ENCODE results near the gene CXCR2.

The CXCR2 gene

GRCh38 chr2:218125626-218126080 is at the start of gene CXCR2:
Gene CXCR2 (plus strand): TSS chr2:218126028. CDS start chr2:218134802, 8,774 bp downstream.
- peaks cover 12% of the 10 kb centered on the region for H3K4me1 ChIP-seq (ENCODE audit: control insufficient read depth, insufficient read depth, low read length)
- H3K27me3 ChIP-seq (ENCODE audit: control insufficient read depth, insufficient read depth, low read length), result no peaks in the 10 kb centered on the region
- H3K4me3 ChIP-seq (ENCODE audit: low read length), result no peak within 1 kb of the TSS
- H3K9me3 ChIP-seq (ENCODE audit: control insufficient read depth, low read length), result no peaks in the 10 kb centered on the region
- H3K36me3 ChIP-seq (ENCODE audit: control insufficient read depth, insufficient read depth, low read length), result no peaks in the 10 kb centered on the region
- no peak within 1 kb of the TSS for H3K9ac ChIP-seq (ENCODE audit: low read length)

- Histone ChIP-seq H3K4me3 (ENCODE audit: low read length) (no peak overlapping the region), H3K36me3 (ENCODE audit: control insufficient read depth, insufficient read depth, low read length) (no peaks in the 10 kb centered on the region), H3K4me1 (ENCODE audit: control insufficient read depth, insufficient read depth, low read length) (no peaks in the 10 kb centered on the region), H3K9ac (ENCODE audit: low read length) (no peak overlapping the region), H3K9me3 (ENCODE audit: control insufficient read depth, low read length) (no peaks in the 10 kb centered on the region), H3K27me3 (ENCODE audit: control insufficient read depth, insufficient read depth, low read length) (peaks cover 4% of the 10 kb centered on the region)
Observed at GRCh38 chr2:218077464-218078216, 48.2 kb upstream of the CXCR2 start.

GRCh38 chr2:218079943-218080913 is 45.6 kb upstream of the CXCR2 start:
- H3K27me3 ChIP-seq (ENCODE audit: control insufficient read depth, insufficient read depth, low read length), result no peaks in the 10 kb centered on the region
- H3K9me3 ChIP-seq (ENCODE audit: control insufficient read depth, low read length), result no peaks in the 10 kb centered on the region
- H3K9ac ChIP-seq (ENCODE audit: low read length), result no peak overlapping the region
- no peaks in the 10 kb centered on the region for H3K36me3 ChIP-seq (ENCODE audit: control insufficient read depth, insufficient read depth, low read length)
- H3K4me1 ChIP-seq (ENCODE audit: control insufficient read depth, insufficient read depth, low read length), result no peaks in the 10 kb centered on the region
- H3K4me3 ChIP-seq (ENCODE audit: low read length), result no peak overlapping the region

- H3K27me3 ChIP-seq (ENCODE audit: control insufficient read depth, insufficient read depth, low read length), result no peaks in the 10 kb centered on the region
- H3K4me3 ChIP-seq (ENCODE audit: low read length), result no peak overlapping the region
- H3K36me3 ChIP-seq (ENCODE audit: control insufficient read depth, insufficient read depth, low read length), result no peaks in the 10 kb centered on the region
- no peaks in the 10 kb centered on the region for H3K9me3 ChIP-seq (ENCODE audit: control insufficient read depth, low read length)
- no peak overlapping the region for H3K9ac ChIP-seq (ENCODE audit: low read length)
- H3K4me1 ChIP-seq (ENCODE audit: control insufficient read depth, insufficient read depth, low read length), result no peaks in the 10 kb centered on the region
Observed at GRCh38 chr2:218081063-218081462, 44.8 kb upstream of the CXCR2 start.

DNA sequence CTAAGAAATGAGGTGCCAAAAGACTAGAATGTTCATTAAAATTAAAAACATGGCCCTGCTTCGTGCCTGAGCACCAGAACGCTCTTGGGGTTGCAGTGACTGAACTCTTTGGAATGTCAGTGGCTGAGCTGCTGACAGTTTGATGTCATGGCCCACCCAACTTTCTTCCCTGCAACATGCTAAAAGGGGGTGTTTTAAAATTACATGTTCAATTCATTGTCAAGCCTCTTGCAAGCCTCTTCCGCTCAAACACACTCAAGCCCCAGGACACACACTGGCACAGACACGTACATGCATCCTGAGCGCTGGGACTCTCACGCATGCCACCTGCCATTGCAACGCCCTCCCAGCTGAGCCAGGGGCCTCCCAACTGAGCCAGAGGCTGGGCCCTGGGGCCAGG is 44.1 kb upstream of the CXCR2 start:
- no peak overlapping the region for H3K4me3 ChIP-seq (ENCODE audit: low read length)
- no peak overlapping the region for H3K9ac ChIP-seq (ENCODE audit: low read length)
- no peaks in the 10 kb centered on the region for H3K9me3 ChIP-seq (ENCODE audit: control insufficient read depth, low read length)
- no peaks in the 10 kb centered on the region for H3K4me1 ChIP-seq (ENCODE audit: control insufficient read depth, insufficient read depth, low read length)
- H3K27me3 ChIP-seq (ENCODE audit: control insufficient read depth, insufficient read depth, low read length), result no peaks in the 10 kb centered on the region
- H3K36me3 ChIP-seq (ENCODE audit: control insufficient read depth, insufficient read depth, low read length), result no peaks in the 10 kb centered on the region

- Histone ChIP-seq H3K4me3 (ENCODE audit: low read length) (no peak overlapping the region), H3K4me1 (ENCODE audit: control insufficient read depth, insufficient read depth, low read length) (no peaks in the 10 kb centered on the region), H3K9me3 (ENCODE audit: control insufficient read depth, low read length) (no peaks in the 10 kb centered on the region), H3K9ac (ENCODE audit: low read length) (no peak overlapping the region), H3K27me3 (ENCODE audit: control insufficient read depth, insufficient read depth, low read length) (no peaks in the 10 kb centered on the region), H3K36me3 (ENCODE audit: control insufficient read depth, insufficient read depth, low read length) (no peaks in the 10 kb centered on the region)
Observed at GRCh38 chr2:218082586-218083351, 43.1 kb upstream of the CXCR2 start.

GRCh38 chr2:218083352-218083676 is 42.5 kb upstream of the CXCR2 start:
- Histone ChIP-seq H3K9me3 (ENCODE audit: control insufficient read depth, low read length) (no peaks in the 10 kb centered on the region), H3K36me3 (ENCODE audit: control insufficient read depth, insufficient read depth, low read length) (no peaks in the 10 kb centered on the region), H3K9ac (ENCODE audit: low read length) (no peak overlapping the region), H3K4me3 (ENCODE audit: low read length) (no peak overlapping the region), H3K27me3 (ENCODE audit: control insufficient read depth, insufficient read depth, low read length) (no peaks in the 10 kb centered on the region), H3K4me1 (ENCODE audit: control insufficient read depth, insufficient read depth, low read length) (no peaks in the 10 kb centered on the region)

DNA sequence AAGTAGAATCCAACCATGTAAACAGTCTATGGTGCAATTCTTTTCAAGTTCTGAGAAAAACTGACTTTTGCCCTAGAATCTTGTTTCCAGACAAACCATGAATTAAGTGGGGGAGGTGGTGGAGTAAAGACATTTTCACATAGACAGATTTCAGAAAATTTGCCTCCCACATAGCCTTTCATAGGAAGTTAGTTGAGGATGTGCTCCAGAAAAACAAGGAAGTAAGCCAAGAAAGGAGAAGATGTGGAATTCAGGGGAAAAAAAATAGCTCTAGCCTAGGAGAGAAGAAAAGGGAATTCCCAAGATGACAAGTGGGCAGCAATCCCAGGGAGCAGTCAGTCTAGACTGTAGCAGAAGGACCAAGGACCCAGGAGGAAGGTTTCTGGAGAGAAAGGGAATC is 39.4 kb upstream of the CXCR2 start:
- Histone ChIP-seq H3K9ac (ENCODE audit: low read length) (no peak overlapping the region), H3K36me3 (ENCODE audit: control insufficient read depth, insufficient read depth, low read length) (no peaks in the 10 kb centered on the region), H3K4me3 (ENCODE audit: low read length) (no peak overlapping the region), H3K9me3 (ENCODE audit: control insufficient read depth, low read length) (no peaks in the 10 kb centered on the region), H3K27me3 (ENCODE audit: control insufficient read depth, insufficient read depth, low read length) (no peaks in the 10 kb centered on the region), H3K4me1 (ENCODE audit: control insufficient read depth, insufficient read depth, low read length) (no peaks in the 10 kb centered on the region)

DNA sequence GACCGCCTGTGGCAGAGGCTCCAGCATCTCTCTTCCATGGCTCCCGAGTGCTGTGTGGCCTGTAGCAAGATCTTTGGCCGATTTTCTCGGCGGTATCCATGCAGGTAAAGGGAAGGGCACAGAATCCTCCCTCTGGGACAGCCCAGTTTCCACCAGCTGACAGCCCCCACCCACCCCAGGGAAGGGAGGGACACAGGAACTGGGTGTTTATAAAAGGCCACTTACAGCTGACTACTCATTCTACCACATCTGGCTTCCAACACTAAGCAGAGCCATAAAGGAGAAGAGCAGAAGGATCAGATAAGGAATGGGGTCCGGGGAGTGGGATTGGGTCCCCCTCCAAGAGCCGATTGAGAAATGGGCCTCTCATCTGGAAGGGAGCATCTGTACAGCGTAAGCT is 36.6 kb upstream of the CXCR2 start:
- H3K4me3 ChIP-seq (ENCODE audit: low read length), result no peak overlapping the region
- no peaks in the 10 kb centered on the region for H3K4me1 ChIP-seq (ENCODE audit: control insufficient read depth, insufficient read depth, low read length)
- H3K9me3 ChIP-seq (ENCODE audit: control insufficient read depth, low read length), result no peaks in the 10 kb centered on the region

GRCh38 chr2:218091746-218092145 is 34.1 kb upstream of the CXCR2 start:
- Histone ChIP-seq H3K9me3 (ENCODE audit: control insufficient read depth, low read length) (no peaks in the 10 kb centered on the region), H3K27me3 (ENCODE audit: control insufficient read depth, insufficient read depth, low read length) (no peaks in the 10 kb centered on the region), H3K4me3 (ENCODE audit: low read length) (no peak overlapping the region), H3K4me1 (ENCODE audit: control insufficient read depth, insufficient read depth, low read length) (no peaks in the 10 kb centered on the region), H3K36me3 (ENCODE audit: control insufficient read depth, insufficient read depth, low read length) (no peaks in the 10 kb centered on the region), H3K9ac (ENCODE audit: low read length) (no peak overlapping the region)

More for the DNA sequence above, 36.6 kb upstream of the CXCR2 start:
- Histone ChIP-seq H3K27me3 (ENCODE audit: control insufficient read depth, insufficient read depth, low read length) (no peaks in the 10 kb centered on the region), H3K36me3 (ENCODE audit: control insufficient read depth, insufficient read depth, low read length) (no peaks in the 10 kb centered on the region), H3K9ac (ENCODE audit: low read length) (no peak overlapping the region)

GRCh38 chr2:218093879-218094278 is 31.9 kb upstream of the CXCR2 start:
- no peaks in the 10 kb centered on the region for H3K4me1 ChIP-seq (ENCODE audit: control insufficient read depth, insufficient read depth, low read length)
- H3K36me3 ChIP-seq (ENCODE audit: control insufficient read depth, insufficient read depth, low read length), result no peaks in the 10 kb centered on the region
- no peaks in the 10 kb centered on the region for H3K27me3 ChIP-seq (ENCODE audit: control insufficient read depth, insufficient read depth, low read length)
- no peak overlapping the region for H3K4me3 ChIP-seq (ENCODE audit: low read length)
- no peaks in the 10 kb centered on the region for H3K9me3 ChIP-seq (ENCODE audit: control insufficient read depth, low read length)
- H3K9ac ChIP-seq (ENCODE audit: low read length), result no peak overlapping the region
